Prostate gland (tissue), 2 donors: Measurements from ENCODE around the gene RFTN1.

Source experiments
- POLR2A ChIP-seq: fragments of 450-650 bp; IDR thresholded peaks from one replicate; pipeline ENCODE4 v1.6.1; 2016; ENCODE audit warnings: antibody characterized with exemption, mild to moderate bottlenecking
- TF ChIP-seq, protein P1 (sequence below), 4 experiments: fragments of 200-600 bp in 2 of 4; fragments of 450-650 bp in 2 of 4; sonication (generic) in 2 of 4; IDR thresholded peaks; 1 replicate in 3 of 4; 2 replicates in 1 of 4; pipeline ENCODE4 v1.5.1; 2016 to 2019; ENCODE audit warnings: antibody characterized with exemption in 4 of 4, mild to moderate bottlenecking in 2 of 4, moderate library complexity in 2 of 4

- TF ChIP-seq, protein P1, sequence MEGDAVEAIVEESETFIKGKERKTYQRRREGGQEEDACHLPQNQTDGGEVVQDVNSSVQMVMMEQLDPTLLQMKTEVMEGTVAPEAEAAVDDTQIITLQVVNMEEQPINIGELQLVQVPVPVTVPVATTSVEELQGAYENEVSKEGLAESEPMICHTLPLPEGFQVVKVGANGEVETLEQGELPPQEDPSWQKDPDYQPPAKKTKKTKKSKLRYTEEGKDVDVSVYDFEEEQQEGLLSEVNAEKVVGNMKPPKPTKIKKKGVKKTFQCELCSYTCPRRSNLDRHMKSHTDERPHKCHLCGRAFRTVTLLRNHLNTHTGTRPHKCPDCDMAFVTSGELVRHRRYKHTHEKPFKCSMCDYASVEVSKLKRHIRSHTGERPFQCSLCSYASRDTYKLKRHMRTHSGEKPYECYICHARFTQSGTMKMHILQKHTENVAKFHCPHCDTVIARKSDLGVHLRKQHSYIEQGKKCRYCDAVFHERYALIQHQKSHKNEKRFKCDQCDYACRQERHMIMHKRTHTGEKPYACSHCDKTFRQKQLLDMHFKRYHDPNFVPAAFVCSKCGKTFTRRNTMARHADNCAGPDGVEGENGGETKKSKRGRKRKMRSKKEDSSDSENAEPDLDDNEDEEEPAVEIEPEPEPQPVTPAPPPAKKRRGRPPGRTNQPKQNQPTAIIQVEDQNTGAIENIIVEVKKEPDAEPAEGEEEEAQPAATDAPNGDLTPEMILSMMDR (IDR thresholded peaks at IDR 0.05): no peak
- TF ChIP-seq POLR2A: no peak
Observed at GRCh38 chr3:16509721-16510619, 3.5 kb downstream of the RFTN1 start.
